Raji (cell line): ENCODE data around the gene SERTM1.

Experiments
- POLR2A ChIP-seq: IDR thresholded peaks from 2 replicates; pipeline ENCODE4 v1.6.1; 2011; ENCODE audit warnings: low read depth, low read length, control low read depth; ENCODE audit not compliant: insufficient read depth

The SERTM1 gene

DNA sequence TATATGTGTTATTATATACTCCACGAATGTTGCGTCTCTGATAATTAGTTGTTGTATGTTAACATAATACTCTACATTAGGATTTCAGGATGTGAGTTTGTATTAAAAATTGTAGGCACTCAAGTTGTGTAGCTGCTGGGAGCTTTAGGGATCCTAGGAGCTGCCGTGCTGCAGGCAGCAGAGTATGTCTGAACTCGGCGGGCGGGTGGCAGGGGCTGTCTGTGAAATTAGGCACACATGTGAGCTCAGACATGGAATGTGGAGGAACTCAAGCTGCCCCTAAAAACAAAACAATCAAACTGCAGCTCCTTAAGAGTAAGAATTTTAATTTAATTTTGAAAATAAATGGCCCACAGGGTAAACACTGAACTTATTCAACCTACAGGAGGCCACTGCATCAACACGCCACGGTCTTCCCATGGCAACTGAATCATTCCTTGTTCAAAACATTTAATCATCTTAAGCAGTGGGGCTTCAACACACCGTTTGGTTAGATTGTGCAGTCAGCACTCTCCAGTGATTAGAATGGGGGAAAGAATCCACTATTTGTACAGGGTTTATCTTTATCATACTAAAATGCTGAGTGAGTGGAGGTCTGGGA lies 22.7 kb downstream of the SERTM1 start:
- no peak for TF ChIP-seq POLR2A

DNA sequence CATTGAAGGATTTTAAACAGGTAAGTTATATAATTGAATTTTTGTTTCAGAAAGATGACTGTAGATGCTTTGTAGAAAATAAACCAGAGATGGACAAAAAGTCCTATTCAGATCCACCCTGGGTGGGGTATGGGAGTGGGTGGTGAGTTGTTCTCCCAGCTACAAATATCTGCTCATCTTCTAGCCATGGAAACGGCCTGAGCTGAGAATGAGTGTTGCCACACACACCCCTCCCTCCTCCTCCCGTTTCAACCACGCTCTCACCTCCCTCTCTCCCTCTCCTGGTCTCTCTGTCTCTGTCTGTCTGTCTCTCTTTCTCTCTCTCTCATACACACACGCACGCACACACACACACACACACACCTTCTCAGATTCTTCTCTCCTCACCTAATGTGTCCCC lies 26.4 kb downstream of the SERTM1 start:
- TF ChIP-seq POLR2A = no peak

DNA sequence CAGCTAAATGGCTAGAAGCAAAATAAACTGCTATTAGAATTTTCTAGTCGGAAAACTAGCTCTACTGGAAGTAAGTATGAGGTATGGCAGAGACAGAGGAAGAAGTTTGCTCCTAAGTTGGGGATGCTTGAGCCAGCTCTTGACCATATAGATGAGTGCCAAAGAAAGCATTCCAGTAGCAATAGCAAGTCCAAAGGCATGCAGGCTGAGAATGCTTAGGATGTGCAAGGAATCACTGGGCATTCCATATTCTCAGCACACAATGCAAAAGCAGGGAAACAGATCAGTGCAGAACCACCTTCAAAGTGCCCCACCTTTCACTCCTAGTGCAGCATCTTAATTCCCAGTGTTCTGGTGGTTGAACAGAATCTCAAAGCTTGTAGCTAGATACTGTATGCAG lies 32.9 kb downstream of the SERTM1 start:
- TF ChIP-seq POLR2A = no peak

- TF ChIP-seq POLR2A = no peak
These were observed 35.5 kb downstream of the SERTM1 start for GRCh38 chr13:36709136-36709890.

DNA sequence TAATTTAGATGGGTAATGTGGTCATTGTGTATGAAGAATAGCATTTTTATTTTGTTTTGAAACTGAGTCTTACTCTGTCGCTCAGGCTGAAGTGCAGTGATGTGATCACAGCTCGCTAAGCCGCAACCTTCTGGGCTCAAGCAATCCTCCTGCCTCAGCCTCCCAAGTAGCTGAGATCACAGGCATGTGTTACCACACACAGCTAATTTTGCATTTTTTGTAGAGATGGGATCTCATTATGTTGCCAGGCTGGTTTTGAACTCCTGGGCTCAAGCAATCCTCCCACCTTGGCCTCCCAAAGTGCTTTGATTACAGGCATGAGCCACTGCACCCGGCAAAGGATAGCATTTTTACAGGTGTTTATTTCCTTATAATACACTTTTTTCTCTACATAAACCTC lies 36.6 kb downstream of the SERTM1 start:
- TF ChIP-seq POLR2A = no peak

GRCh38 chr13:36712290-36712689 lies 38.5 kb downstream of the SERTM1 start:
- no peak for TF ChIP-seq POLR2A

DNA sequence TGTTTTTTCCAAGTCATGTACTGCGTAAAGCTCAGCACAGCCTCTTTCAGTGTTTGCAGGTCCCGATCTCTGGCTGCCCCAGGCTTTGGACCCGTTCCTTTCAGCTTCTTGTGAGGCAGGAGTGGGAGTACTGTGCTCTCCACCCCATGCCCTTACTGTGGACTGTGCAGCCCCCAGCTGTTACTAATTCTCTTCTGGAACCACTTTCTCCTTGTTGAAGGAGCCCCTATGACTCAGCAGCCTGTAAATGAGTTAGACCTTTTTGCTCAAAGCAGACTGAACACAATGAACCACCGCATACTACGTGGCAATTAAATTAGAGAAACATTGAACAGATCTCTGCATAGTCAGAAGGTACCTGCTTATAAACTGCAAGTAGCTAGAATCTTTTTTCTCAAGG lies 39.0 kb downstream of the SERTM1 start:
- TF ChIP-seq POLR2A = no peak

GRCh38 chr13:36713887-36714286 lies 40.1 kb downstream of the SERTM1 start:
- TF ChIP-seq POLR2A = no peak

GRCh38 chr13:36715841-36716240 lies 42.0 kb downstream of the SERTM1 start:
- no peak for TF ChIP-seq POLR2A

GRCh38 chr13:36717017-36717416 lies 43.2 kb downstream of the SERTM1 start:
- TF ChIP-seq POLR2A = no peak

DNA sequence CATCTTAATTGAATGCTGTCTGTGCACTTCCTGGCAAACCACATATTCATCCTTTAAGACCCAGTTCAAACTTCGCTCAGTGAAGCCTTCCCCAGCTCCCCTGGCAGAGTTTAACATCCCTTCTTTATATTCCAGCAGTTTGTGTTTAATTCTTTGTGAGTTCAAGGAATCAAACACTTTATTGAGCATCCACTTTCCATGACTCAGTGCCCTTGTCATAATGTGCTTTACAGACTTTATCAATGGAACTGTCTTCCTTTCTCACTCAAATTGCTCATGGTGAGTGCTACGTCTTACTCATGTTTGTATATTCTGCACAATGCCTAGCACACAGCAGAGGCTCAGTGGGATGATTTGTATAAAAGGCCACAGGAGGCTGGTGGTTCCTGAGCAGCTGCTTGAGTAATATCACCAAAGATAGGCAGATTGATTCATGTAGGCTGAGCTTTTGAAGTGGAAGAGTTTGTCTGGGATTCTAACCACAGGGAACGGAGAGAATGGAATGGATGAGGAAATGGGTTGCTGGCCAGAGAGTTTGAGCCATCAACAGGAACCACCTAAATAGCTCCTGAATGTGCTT lies 44.2 kb downstream of the SERTM1 start:
- TF ChIP-seq POLR2A = no peak

- TF ChIP-seq POLR2A = no peak
These were observed 44.9 kb downstream of the SERTM1 start for GRCh38 chr13:36718686-36719085.

- no peak for TF ChIP-seq POLR2A
These were observed 50.3 kb downstream of the SERTM1 start for GRCh38 chr13:36724141-36724540.

- no peak for TF ChIP-seq POLR2A
These were observed 52.1 kb downstream of the SERTM1 start for GRCh38 chr13:36725936-36726335.

GRCh38 chr13:36728006-36728405 lies 54.2 kb downstream of the SERTM1 start:
- no peak for TF ChIP-seq POLR2A

- TF ChIP-seq POLR2A = no peak
These were observed 62.4 kb downstream of the SERTM1 start for GRCh38 chr13:36736119-36736726.

DNA sequence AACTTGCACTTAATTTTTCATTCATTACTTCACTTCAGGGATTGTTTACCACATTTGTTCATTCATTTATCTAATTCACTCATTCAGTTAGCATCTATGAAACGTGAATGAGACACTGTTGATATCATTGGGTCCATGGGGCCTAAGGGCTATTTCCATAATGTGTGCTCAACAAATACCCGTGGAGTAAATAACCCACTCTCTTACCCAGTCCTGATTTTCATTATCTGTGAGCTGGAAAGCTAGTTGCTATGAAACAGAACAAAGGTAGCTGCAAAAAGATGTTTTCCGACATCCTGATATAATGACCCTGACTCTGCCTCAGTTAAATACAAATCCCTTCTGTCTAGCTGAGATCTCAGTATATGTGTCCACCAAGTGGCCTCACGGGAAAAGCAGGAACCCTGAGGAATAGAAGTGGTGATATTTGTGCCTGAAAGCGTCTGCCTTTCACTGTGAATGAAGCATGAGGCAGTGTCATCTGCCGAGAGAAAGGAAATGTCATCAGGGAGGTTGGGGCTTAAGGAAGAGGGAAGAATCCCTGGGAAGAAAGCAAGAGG lies 63.8 kb downstream of the SERTM1 start:
- no peak for TF ChIP-seq POLR2A
